Brain pericyte (primary cell): Measurements from ENCODE around the gene MYO1B.
A peak's percentile ranks its signal among the peaks of the same experiment; 100 is the strongest.

Source experiments
- DNase-seq: peaks from one replicate; pipeline ENCODE4 v3.0.0-alpha.2; 2012; ENCODE audit warnings: low read depth, low spot score

MYO1B gene

GRCh38 chr2:191322828-191323506 is 77.8 kb downstream of the MYO1B start:
- DNase-seq: no peak

- no peak for DNase-seq
Measured at GRCh38 chr2:191325651-191326365, 80.6 kb downstream of the MYO1B start.

GRCh38 chr2:191327484-191327883 is 82.3 kb downstream of the MYO1B start:
- DNase-seq: no peak

- DNase-seq: no peak
Measured at GRCh38 chr2:191328150-191328809, 83.1 kb downstream of the MYO1B start.

GRCh38 chr2:191329841-191330240 is 84.6 kb downstream of the MYO1B start:
- no peak for DNase-seq

GRCh38 chr2:191333911-191334357 is 88.7 kb downstream of the MYO1B start:
- DNase-seq: no peak

GRCh38 chr2:191335875-191336464 is 90.8 kb downstream of the MYO1B start:
- no peak for DNase-seq

- no peak for DNase-seq
Measured at GRCh38 chr2:191341436-191341835, 96.2 kb downstream of the MYO1B start.

- no peak for DNase-seq
Measured at GRCh38 chr2:191343796-191344338, 98.7 kb downstream of the MYO1B start.

- DNase-seq: no peak
Measured at GRCh38 chr2:191345788-191346187, 100.6 kb downstream of the MYO1B start.

GRCh38 chr2:191347154-191347553 is 102.0 kb downstream of the MYO1B start:
- no peak for DNase-seq

- no peak for DNase-seq
Measured at GRCh38 chr2:191347881-191348280, 102.7 kb downstream of the MYO1B start.

- no peak for DNase-seq
Measured at GRCh38 chr2:191349990-191350389, 104.8 kb downstream of the MYO1B start.

- no peak for DNase-seq
Measured at GRCh38 chr2:191350826-191351225, 105.6 kb downstream of the MYO1B start.

- no peak for DNase-seq
Measured at GRCh38 chr2:191351298-191351697, 106.1 kb downstream of the MYO1B start.

GRCh38 chr2:191351921-191352320 is 106.7 kb downstream of the MYO1B start:
- no peak for DNase-seq

GRCh38 chr2:191352536-191352935 is 107.3 kb downstream of the MYO1B start:
- peak; percentile 38 for DNase-seq

- DNase-seq: no peak
Measured at GRCh38 chr2:191355170-191355758, 110.1 kb downstream of the MYO1B start.

- DNase-seq: no peak
Measured at GRCh38 chr2:191357678-191358077, 112.5 kb downstream of the MYO1B start.

GRCh38 chr2:191358325-191359025 is 113.3 kb downstream of the MYO1B start:
- no peak for DNase-seq

- DNase-seq: no peak
Measured at GRCh38 chr2:191359133-191359532, 113.9 kb downstream of the MYO1B start.
